Hematopoietic multipotent progenitor cell treated with erythropoietin and hydrocortisone succinate and interleukin-3 and kit ligand, for 17 days (in vitro differentiated cells): Measurements from ENCODE around the gene CADM2.

Experiments used
- DNase-seq: peaks from one replicate; pipeline ENCODE4 v3.0.0-alpha.2; 2015; ENCODE audit warnings: low spot score

Gene CADM2

DNA sequence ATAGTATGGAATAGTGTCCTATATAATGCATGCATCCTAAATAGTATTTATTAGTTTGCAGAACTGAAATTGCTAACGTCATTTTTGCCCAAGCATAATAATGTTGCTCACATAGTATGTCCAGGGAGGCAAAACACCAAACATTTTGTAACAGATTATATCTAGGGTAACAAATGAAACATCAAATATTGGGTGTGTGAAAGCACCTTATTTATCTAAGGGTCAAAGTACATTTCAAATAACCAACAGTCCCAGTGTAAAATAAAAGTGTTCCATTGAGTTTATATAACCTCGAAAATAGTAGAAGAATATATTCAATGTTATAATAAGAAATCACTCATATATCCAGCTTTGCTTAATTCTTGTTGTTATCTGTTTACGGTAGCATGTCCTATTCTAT lies 363.1 kb downstream of the CADM2 start:
- no peak for DNase-seq

DNA sequence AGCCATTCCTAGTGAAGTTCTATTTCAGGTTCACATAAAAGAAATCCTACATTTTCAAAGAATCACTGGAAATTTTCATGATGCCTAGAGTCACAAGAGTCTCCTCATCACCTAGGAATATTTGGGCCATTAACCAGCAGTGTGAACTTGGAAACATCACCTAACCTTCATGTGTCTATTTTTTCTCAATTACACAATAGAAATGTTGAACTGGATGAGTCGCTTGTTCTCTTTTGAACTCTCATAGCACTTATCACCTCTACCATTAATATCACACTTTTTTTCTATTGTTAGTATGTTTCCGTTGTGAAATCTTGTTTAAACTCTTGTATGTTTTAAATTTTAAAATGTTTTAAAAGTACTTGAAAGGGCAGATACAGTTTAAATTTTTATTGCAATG lies 371.3 kb downstream of the CADM2 start:
- DNase-seq, result no peak

DNA sequence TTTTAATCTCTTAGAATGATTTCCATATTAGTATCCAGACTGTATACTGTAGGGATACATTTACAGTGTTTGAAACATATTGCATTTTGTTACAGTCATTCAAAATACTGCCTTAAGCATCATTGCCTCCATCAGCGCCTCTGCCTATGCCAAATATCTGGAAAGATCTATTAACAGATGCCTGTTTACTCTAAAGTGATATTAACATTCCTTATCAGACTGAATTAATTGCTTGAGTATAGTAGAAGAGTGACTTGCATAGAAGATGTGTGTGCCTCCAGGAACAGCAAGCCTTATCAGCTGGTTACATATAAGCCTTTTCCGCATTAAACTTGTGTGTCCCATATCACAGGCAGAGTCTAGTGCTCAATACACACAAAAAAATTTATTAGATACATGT lies 379.1 kb downstream of the CADM2 start:
- DNase-seq, result no peak

DNA sequence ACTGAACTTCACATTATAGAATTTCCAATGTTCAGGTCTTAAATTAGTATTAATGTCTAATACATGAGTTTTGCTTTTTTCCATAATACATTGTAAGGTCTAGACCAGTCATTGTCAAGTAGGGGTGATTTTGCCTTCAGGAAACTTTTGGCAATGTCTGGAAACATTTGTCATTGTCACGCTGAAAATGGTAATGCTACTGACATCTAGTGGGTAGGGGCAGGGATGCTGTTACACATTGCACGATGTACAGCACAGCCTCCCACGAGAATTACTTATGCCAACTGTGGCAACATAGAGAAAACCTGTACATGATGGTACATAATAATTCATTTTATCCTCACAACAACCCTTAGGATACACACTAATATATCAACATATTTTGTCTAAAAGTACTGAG lies 384.1 kb downstream of the CADM2 start:
- DNase-seq, result no peak

DNA sequence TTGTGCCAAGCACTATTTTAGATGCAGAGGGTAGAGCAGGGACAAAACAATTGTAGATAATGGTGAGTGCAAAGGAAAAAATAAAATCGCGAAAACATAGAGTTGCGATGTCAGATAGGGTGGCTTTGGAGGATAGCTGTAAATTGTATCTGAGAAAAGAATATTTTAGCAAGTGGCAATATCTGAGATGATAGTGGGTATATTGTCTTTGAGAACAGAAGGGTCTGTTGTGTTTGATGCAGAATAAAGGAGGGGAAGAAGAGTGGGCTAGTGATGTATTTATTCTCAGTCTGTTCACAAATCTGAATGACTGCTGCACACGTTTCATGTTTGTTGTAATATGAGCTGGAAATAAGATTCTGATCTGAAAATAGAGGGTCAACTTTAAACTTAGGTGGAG lies 396.8 kb downstream of the CADM2 start:
- DNase-seq, result no peak

DNA sequence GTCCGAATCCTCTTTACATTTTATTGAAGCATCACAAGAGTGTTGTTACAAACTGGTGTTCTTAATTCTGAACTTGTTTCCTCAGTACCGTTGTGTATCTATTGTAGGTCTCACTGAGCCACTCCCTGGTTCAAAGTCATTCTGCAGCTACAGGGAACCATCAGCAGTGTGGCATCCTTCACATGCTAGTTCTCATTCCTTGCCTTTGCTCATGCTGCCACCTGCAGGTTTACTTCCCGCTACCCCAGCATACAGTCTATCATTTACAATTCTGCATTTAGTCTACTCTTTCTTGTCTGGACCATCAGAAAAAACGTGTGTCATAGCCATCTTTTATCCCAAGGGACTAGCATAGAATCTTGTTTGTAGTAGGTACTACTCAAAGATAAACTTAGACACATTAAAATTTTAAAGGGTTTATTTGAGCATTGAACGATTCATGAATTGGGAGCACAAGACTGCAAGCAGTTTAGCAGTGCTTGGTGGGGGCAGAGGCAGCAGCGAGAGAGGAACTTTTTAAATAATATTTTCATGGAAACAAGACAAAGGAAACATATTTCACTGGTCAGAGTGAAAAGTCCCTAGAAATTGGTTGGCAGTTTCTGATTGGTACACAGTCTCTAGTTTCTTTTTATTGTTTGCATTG lies 402.1 kb downstream of the CADM2 start:
- DNase-seq, result no peak

DNA sequence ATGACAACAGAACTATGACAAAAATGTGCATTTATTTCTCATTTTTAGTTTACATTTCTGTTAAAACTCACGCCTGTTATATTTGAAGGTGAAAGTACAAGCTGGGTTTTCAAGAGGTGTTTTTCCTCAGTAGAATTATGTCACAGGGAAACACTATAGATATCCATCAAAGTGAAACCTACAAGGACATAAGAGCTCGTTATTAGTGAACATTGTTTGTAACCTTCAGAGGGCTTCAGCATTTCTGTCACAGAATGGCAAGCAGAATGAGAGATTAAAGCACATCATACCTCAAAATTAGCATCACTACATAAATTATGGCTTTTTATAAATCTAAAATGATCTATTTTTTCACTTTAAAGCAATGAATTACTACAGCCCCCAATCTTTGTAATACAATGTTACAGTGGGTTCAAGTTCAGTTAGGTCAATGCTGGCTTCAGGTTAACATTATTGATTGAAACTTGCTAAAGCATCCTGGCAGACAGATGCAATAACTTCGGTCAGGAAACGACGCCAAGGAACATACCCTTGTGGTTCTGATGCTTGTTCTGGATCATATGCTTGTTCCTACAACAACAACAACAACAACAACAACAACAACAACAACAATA lies 405.6 kb downstream of the CADM2 start:
- DNase-seq, result no peak

DNA sequence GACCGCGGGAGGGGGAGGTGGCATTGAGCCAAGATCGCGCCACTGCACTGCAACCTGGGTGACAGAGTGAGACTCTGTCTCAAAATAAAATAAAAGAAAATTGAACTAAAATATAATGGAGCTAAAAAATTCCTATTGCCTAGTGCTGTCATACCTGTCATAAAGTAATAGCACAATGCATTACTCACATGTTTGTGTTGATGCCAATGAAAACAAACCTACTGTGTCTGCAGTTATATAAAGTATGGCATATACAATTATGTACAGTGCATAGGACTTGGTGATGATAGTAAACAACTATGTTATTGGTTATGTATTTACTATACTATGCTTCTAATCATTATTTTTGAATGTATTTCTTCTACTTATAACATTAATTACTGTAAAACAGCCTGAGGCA lies 411.6 kb downstream of the CADM2 start:
- DNase-seq, result no peak

DNA sequence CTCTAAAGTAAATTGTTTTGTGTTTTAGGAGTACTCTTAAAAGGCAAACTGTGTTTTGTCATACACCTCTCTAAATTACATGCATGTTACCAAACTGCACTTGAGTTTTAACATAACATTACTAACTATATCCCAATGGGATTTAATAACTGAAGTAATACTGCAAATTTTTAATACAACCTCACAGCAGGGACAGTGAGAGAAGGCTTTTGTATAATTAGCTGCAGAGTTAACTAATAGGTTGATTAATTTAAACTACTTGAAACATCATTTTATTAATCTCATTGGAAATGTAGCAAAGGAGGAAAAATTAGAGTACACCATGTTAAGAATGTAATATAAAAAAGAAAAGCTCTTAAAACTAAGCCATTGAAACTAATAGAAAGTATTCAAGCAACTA lies 417.3 kb downstream of the CADM2 start:
- no peak for DNase-seq

DNA sequence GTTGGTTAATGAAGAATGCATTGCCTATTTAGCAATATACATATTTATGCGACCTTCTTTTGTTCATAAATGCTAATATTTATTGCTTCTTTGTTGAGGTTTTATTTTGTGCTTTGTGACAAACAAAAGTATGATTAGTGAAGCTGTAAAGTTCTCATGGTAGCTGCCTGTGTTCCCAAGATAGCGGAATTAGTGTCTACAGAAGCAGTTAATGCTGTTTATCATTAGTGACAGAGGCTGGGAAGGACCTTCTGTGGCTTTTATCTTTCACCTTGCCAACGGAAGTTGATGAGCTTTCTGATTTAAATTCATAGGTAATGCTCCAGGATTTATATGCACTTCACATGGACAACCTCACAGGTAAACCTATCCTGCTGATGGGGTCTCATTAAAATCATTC lies 418.3 kb downstream of the CADM2 start:
- no peak for DNase-seq

DNA sequence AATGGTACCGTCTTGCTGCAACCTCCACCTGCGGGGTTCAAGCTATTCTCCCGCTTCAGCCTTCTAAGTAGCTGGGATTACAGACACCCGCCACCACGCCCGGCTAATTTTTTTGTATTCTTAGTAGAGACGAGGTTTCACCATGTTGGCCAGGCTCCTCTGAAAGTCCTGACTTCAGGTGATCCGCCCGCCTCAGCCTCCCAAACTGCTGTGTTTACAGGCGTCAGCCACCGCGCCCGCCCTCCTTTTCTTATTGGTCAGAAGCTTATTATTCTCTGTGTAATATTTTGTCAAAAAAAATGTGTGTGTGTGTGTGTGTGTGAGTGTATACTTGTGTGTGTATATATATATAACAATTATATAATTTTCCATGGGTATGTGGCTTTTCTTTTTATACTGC lies 425.6 kb downstream of the CADM2 start:
- no peak for DNase-seq

DNA sequence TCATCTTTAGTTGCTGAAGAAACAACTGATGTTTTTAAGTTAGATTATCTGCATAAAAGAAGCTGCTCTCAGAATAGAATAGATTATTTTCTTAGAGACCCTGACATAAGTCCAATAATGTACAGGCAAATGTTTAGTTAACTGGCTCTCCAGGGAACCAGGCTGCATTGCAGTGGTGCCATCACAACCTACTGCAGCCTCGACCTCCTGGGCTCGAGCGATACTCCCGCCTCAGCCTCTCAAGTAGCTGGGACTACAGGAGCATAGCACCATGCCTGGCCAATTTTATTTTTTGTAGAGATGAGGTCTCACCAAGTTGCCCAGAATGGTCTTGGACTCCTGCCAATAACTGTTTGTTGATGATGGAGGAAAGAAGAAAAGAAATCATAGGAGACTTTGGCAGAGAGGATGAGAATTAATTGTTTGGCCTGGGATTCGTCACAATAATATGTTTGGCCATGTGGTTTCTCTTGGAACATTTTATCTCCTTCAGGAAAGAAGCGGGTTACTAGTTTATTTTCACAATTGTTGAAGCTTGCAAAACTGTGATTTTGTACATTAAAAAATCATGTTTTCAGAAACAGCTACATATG lies 429.2 kb downstream of the CADM2 start:
- DNase-seq, result no peak

DNA sequence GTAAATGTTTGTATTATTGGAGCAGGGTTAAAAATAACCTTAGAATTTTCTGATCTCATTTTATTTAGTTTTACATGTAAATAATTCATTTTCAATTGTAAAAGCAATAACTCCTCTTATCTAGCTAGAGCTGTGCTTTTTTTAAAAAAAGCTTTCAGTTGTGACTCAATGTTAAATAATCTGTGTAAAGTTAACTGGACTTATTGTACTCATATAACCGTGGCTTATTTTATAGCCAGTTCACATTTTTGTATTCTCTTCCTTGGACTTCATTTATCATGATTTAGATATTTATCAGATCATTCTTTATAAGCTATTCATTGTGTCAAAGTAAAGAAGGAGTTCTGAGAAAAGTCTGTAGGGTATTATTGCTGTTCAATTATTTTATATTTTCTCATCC lies 435.6 kb downstream of the CADM2 start:
- no peak for DNase-seq

DNA sequence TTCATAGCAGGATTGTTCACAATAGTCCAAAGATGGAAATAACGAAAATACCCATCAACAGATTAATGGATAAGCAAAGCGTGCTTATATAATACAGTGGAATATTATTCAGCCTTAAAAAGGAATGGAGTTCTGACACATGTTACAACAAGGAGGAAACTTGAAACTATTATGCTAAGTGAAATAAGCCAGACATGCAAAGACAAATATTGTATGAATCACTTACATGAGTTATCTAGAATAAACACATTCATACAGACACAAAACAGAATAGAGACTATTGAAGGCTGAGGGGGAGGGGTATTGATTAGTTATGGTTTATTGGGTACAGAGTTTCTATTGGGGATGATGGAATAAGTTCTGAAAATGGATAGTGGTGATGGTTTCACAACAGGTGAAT lies 438.6 kb downstream of the CADM2 start:
- DNase-seq, result no peak

DNA sequence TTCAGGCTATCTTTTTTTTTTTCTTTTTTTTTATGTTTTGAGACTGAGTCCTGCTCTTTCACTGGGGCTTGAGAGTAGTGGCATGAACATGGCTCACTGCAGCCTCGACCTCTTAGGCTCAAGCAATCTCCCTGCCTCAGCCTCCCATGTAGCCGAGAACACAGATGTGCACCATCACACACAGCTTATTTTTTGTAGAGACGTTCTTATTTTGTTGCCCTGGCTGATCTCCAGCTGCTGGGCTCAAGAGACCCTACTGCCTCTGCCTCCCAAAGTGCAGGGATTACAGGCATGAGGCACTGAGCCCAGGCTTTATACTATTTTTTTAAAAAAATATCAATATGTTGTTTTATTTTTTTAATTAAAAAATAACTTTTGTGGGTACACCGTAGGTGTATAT lies 467.3 kb downstream of the CADM2 start:
- no peak for DNase-seq

DNA sequence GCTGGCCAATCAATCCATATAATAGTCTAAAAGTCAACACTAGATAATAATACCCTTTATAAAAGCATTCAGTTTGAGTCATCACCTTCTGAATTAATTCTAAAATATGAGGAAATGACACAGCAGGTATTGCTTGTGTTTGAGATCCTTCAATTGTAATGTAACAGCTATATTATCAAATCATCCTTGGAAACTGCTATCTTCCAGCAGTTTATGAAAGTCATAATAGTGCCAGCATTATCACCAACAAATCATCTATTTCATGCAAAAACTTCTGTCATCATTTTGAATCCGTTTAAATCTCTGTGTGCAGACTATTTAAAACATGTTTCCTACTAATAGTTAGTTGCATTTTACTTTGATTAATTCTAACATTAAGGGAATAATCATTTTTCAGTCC lies 468.7 kb downstream of the CADM2 start:
- no peak for DNase-seq

DNA sequence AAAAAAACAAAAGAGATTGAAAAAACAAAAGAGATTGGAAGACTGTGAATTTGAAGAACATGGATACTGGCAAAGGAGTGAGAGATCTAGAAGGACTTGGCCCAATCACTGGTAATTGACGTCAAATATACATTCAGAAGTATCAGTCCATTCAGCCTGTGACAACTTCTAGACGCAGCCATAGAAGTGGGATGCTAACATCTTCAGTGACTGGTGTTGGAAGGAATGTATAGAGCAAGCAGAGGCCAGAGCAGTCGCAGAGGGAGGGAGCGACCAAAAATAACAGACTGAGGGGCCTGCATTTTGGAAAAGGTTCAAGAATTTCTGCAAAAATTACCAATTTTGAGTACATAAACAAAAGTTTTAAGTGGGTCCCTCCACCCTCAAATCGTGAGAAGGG lies 473.3 kb downstream of the CADM2 start:
- no peak for DNase-seq

DNA sequence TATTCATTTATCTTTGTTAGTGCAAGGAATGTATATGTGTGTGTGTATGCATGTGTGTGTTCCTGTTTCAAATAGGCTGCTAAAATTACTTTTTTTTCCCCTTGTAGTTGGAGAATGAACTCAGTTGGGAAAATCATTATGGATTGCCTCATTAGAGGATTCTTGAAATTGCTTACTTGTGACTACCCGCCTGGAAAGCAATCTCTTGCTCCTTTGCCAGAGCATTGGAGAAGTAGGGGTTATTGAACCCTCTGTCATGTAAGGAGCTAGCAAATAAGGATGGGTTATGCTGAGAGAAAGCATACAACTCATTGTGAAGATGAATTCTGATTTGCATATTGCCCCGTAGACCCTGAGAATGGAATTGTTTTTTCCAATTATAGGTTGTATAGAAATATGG lies 474.5 kb downstream of the CADM2 start:
- DNase-seq, result no peak

DNA sequence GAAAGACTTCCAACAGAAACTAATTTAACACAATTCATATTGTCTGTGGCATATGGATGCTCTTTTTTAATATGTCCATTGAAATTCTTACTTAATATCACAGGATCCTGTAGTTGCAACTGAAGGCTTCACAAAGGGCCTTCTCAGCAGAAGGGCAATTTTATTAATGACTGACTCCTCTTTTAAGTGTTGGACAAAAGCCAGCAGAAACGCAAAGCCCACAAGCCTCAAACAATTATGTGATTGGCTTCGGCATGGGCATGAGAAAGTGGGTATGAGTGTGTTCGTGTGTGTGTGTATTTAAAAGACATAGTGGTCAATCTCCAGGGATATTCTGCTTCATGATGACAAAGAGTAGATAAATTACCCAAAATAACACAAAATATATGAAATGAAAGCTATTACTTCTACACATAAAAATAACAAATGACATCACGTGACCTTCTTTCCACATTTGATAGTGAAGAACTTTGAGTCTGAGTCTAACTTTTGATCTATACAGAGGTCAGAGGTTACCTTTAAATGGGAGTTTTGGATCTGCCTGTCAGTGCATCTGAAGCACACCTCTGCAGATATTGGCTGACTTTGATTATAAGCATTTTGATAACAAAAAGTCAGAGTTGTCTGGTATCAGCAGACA lies 496.9 kb downstream of the CADM2 start:
- no peak for DNase-seq

DNA sequence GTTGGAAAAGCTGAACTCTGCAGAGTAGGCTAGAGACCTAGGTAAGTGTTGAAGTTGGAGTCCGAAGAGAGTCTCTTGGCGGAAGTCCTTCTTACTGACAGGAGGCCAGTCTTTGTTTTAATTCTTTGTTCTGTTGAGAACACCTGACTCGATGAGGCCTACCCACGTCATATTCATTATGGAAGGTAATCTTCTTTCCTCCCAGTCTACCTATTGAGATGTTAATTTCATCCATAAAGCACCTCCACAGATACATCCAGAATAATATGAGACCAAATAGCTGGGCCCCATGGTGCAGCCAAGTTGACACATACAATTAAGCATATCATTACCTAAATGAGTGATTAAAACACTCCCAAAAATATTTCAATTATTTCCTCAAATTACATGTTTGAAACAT lies 515.5 kb downstream of the CADM2 start:
- no peak for DNase-seq

DNA sequence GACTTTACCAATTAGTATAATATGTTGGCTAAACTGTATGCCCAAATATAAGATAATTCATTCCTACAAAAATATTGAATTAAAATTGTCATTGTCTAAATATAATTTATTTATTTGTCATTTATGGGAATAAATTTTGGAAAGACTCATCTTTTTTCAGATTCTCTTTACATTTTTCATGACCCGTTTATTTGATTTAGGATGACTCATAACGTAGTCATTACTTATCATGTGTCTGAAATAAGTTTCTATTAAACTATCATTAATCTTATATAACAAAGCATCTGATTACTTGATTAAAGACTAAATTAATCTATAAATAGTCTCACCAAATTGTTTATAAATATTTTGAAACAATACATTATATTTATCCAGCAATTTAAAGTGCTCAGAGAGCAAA lies 516.6 kb downstream of the CADM2 start:
- no peak for DNase-seq

DNA sequence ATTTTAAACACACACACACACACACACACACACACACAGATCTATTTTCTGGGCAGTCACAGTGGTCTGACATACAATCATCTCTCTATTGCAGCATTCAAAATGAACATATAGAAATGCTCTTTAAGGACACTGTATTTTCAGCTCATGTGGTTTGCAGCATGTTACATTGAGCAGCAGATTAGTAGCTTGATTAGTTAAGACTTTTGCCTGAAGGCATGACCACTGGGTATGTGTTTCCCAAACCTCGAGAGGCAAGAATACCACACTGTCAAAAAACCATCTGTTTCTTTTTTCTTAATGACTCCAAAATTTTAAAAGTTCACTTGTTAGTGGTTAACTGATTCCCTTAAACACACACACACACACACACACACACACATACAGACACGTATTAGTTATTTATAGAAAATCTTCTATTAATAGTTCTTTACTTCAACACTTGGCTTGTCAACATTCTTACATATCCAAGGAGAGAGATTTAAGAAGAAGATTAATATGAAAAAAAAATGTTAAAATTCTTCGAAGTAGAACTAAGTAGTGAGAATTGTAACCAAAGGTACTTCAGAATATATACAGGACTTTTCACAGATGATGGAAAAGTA lies 518.2 kb downstream of the CADM2 start:
- no peak for DNase-seq
